IMR-90 (cell line): ENCODE measurements around the gene OXCT2. TPM values are rescaled to one million over a fixed set of nuclear protein-coding genes. Genes with fewer than 3 reads are reported as not detected.

Source experiments
- ATAC-seq: fragments of 200-7000 bp; cut with Tn5 transposase; 2 replicates; pipeline ENCODE4 v1.9.1; 2020; ENCODE audit warnings: low read depth, mild to moderate bottlenecking, moderate library complexity
- BruUV-seq: library from RNA; stranded (reverse); fragments of 400-500 nt; replicated peaks from 2 replicates; lab custom pipeline; 2021; lab: Mats Ljungman, UMichigan
- CTCF ChIA-PET: fragments of 300-600 bp; formaldehyde crosslinking; extraction: SDS; loops from one replicate; lab custom pipeline; 2021; ENCODE audit warnings: antibody characterized with exemption; lab: Yijun Ruan, JAX
- POLR2A ChIA-PET: fragments of 300-600 bp; sonication (Branson Sonifier 250); formaldehyde crosslinking; loops from one replicate; lab custom pipeline; 2022; ENCODE audit warnings: antibody characterized with exemption; ENCODE audit not compliant: unreplicated experiment; lab: Charles Lee
- DNase-seq: peaks from one replicate; pipeline ENCODE4 v3.0.0; 2013
- H2AFZ ChIP-seq: replicated peaks from 2 replicates; pipeline ENCODE3; 2013; ENCODE audit warnings: low read length, mild to moderate bottlenecking; ENCODE audit not compliant: poor library complexity
- H2AK5ac ChIP-seq: 2 replicates; pipeline ENCODE4 v1.6.1; 2013; ENCODE audit warnings: low read depth, low read length, inconsistent platforms
- H2AK9ac ChIP-seq: replicated peaks from 2 replicates; pipeline ENCODE3; 2013; ENCODE audit warnings: mild to moderate bottlenecking, low read depth, low read length, moderate library complexity; ENCODE audit not compliant: poor library complexity
- H2BK120ac ChIP-seq: 2 replicates; pipeline ENCODE4 v1.6.1; 2013; ENCODE audit warnings: low read depth, low read length, inconsistent platforms
- H2BK15ac ChIP-seq: 3 replicates; pipeline ENCODE4 v1.6.1; 2013; ENCODE audit warnings: low read depth, low read length, inconsistent platforms
- H2BK20ac ChIP-seq: 2 replicates; pipeline ENCODE4 v1.6.1; 2013; ENCODE audit warnings: low read depth, mild to moderate bottlenecking, inconsistent platforms, low read length, moderate library complexity
- H2BK5ac ChIP-seq: 2 replicates; pipeline ENCODE4 v1.6.1; 2013; ENCODE audit warnings: mild to moderate bottlenecking, low read depth, low read length, inconsistent platforms; ENCODE audit not compliant: poor library complexity, severe bottlenecking
- H3K14ac ChIP-seq: replicated peaks from 2 replicates; pipeline ENCODE4 v1.6.1; 2013; ENCODE audit warnings: low read depth, low read length, inconsistent platforms
- H3K18ac ChIP-seq: 2 replicates; pipeline ENCODE4 v1.6.1; 2013; ENCODE audit warnings: low read depth, low read length, control low read depth
- H3K23ac ChIP-seq: 2 replicates; pipeline ENCODE4 v1.6.1; 2013; ENCODE audit warnings: low read depth, low read length, inconsistent platforms
- H3K27ac ChIP-seq: 2 replicates; pipeline ENCODE4 v1.5.1; 2013; ENCODE audit warnings: mild to moderate bottlenecking, control low read depth, low read length; ENCODE audit not compliant: insufficient read depth
- H3K27me3 ChIP-seq: 2 replicates; pipeline ENCODE4 v1.6.1; 2013; ENCODE audit warnings: low read length; ENCODE audit not compliant: control insufficient read depth, insufficient read depth
- H3K36me3 ChIP-seq: 2 replicates; pipeline ENCODE4 v1.6.1; 2013; ENCODE audit warnings: low read length, mixed read lengths; ENCODE audit not compliant: control insufficient read depth, insufficient read depth
- H3K4ac ChIP-seq: 2 replicates; pipeline ENCODE4 v1.6.1; 2013; ENCODE audit warnings: low read depth, low read length, inconsistent platforms
- H3K4me1 ChIP-seq: 2 replicates; pipeline ENCODE4 v1.6.1; 2013; ENCODE audit warnings: low read length, mixed read lengths; ENCODE audit not compliant: control insufficient read depth, insufficient read depth
- H3K4me2 ChIP-seq: 2 replicates; pipeline ENCODE4 v1.6.1; 2013; ENCODE audit warnings: low read depth, mild to moderate bottlenecking, control low read depth, low read length, moderate library complexity
- H3K4me3 ChIP-seq: 2 replicates; pipeline ENCODE4 v1.5.1; 2013; ENCODE audit warnings: low read depth, mild to moderate bottlenecking, control low read depth, low read length, moderate library complexity; ENCODE audit not compliant: insufficient read depth
- H3K56ac ChIP-seq: 2 replicates; pipeline ENCODE4 v1.6.1; 2013; ENCODE audit warnings: low read length, inconsistent platforms; ENCODE audit not compliant: insufficient read depth; ENCODE audit errors: extremely low read depth
- H3K79me1 ChIP-seq, 2 experiments: 2 replicates each; pipeline ENCODE4 v1.6.1; 2013; ENCODE audit warnings: low read length in 2 of 2, inconsistent platforms in 1 of 2, low read depth in 1 of 2
- H3K9ac ChIP-seq: 2 replicates; pipeline ENCODE4 v1.6.1; 2013; ENCODE audit warnings: low read depth, low read length, control low read depth
- H3K9me1 ChIP-seq: 2 replicates; pipeline ENCODE4 v1.6.1; 2013; ENCODE audit warnings: low read length, inconsistent platforms; ENCODE audit not compliant: insufficient read depth
- H3K9me3 ChIP-seq: 2 replicates; pipeline ENCODE4 v1.6.1; 2013; ENCODE audit warnings: low read length; ENCODE audit not compliant: control insufficient read depth, insufficient read depth
- H4K20me1 ChIP-seq: 2 replicates; pipeline ENCODE4 v1.6.1; 2013; ENCODE audit warnings: low read length, inconsistent platforms; ENCODE audit not compliant: insufficient read depth
- H4K5ac ChIP-seq: 2 replicates; pipeline ENCODE4 v1.6.1; 2013; ENCODE audit warnings: mild to moderate bottlenecking, low read depth, low read length, control low read depth
- H4K8ac ChIP-seq, 2 experiments: 2 replicates each; pipeline ENCODE4 v1.6.1; 2013; ENCODE audit warnings: low read depth in 2 of 2, low read length in 2 of 2, control low read depth in 1 of 2, inconsistent platforms in 1 of 2
- H4K91ac ChIP-seq: 2 replicates; pipeline ENCODE4 v1.6.1; 2013; ENCODE audit warnings: low read depth, low read length, inconsistent platforms; ENCODE audit not compliant: insufficient read depth
- BHLHE40 ChIP-seq: fragments of 150-350 bp; IDR thresholded peaks from 2 replicates; pipeline ENCODE4 v1.6.1; 2016; ENCODE audit warnings: mild to moderate bottlenecking, low read depth, low read length
- FOS ChIP-seq: fragments of 150-350 bp; IDR thresholded peaks from 2 replicates; pipeline ENCODE4 v1.6.1; 2016; ENCODE audit warnings: low read depth, low read length
- MAFK ChIP-seq: IDR thresholded peaks from 2 replicates; pipeline ENCODE4 v1.6.1; 2012; ENCODE audit warnings: low read depth, low read length, improper control_type of control experiment
- MAZ ChIP-seq: IDR thresholded peaks from 2 replicates; pipeline ENCODE4 v1.6.1; 2012; ENCODE audit warnings: low read depth, mild to moderate bottlenecking, low read length, improper control_type of control experiment, moderate library complexity, borderline replicate concordance
- MXI1 ChIP-seq: IDR thresholded peaks from 2 replicates; pipeline ENCODE4 v1.6.1; 2012; ENCODE audit warnings: low read depth, mild to moderate bottlenecking, low read length, moderate library complexity, borderline replicate concordance
- NFE2L2 ChIP-seq: fragments of 150-350 bp; IDR thresholded peaks from 2 replicates; pipeline ENCODE4 v1.6.1; 2016; ENCODE audit warnings: low read depth, mild to moderate bottlenecking, low read length
- POLR2A ChIP-seq: IDR thresholded peaks from 2 replicates; pipeline ENCODE4 v1.6.1; 2012; ENCODE audit warnings: mild to moderate bottlenecking, low read depth, low read length
- RCOR1 ChIP-seq: IDR thresholded peaks from 2 replicates; pipeline ENCODE4 v1.6.1; 2012; ENCODE audit warnings: mild to moderate bottlenecking, low read length, improper control_type of control experiment; ENCODE audit not compliant: insufficient replicate concordance
- RFX5 ChIP-seq: IDR thresholded peaks from 2 replicates; pipeline ENCODE4 v1.8.0; 2012; ENCODE audit warnings: low read depth, mild to moderate bottlenecking, low read length, moderate library complexity
- SMC3 ChIP-seq: fragments of 150-350 bp; IDR thresholded peaks from 2 replicates; pipeline ENCODE4 v1.6.1; 2016; ENCODE audit warnings: low read depth, mild to moderate bottlenecking, antibody characterized with exemption, low read length, moderate library complexity
- WGBS, 2 experiments: methylation state at CpG; one replicate each; pipeline versions ENCODE4 v1.1.5 to v1.1.7; 2013; ENCODE audit warnings: missing lambda C conversion rate in 2 of 2; ENCODE audit not compliant: insufficient read length in 1 of 2; ENCODE audit errors: extremely low coverage in 2 of 2; 5-methylcytosine and 5-hydroxymethylcytosine counted together
- dilution Hi-C: fragments of 300-500 bp; cut with HindIII; formaldehyde crosslinking; loops from one replicate; pipeline ENCODE4 v1.14.3; 2018; ENCODE audit warnings: low sequenced_read_pairs; ENCODE audit not compliant: unreplicated experiment
- in situ Hi-C: fragments of 300-500 bp; cut with MboI; formaldehyde crosslinking; loops from 3 replicates; pipeline ENCODE4 v1.14.3; 2019; ENCODE audit warnings: low sequenced_read_pairs, inconsistent platforms, mixed read lengths
- intact Hi-C: fragments of 100-400 bp; cut with micrococcal nuclease; formaldehyde crosslinking; loops from 2 replicates; pipeline ENCODE4 v1.10.0; 2022
- polyA plus RNA-seq, 3 experiments: library from polyadenylated mRNA; depleted of rRNA; stranded (reverse); fragments of >200 nt; gene quantifications; 2 replicates each; pipeline ENCODE4 v1.2.3, GENCODE V29; 2012; ENCODE audit warnings: low replicate concordance in 1 of 3
- total RNA-seq: library from RNA; depleted of rRNA; stranded (reverse); fragments of >200 nt; gene quantifications from 2 replicates; pipeline ENCODE4 v1.2.3, GENCODE V29; 2012
- TF ChIP-seq, protein P1 (sequence below): conservative IDR thresholded peaks from 2 replicates; pipeline ENCODE4 v1.5.1; 2012; ENCODE audit warnings: mild to moderate bottlenecking, low read depth, low read length, improper control_type of control experiment
- TF ChIP-seq, protein P2 (sequence below): fragments of 150-350 bp; IDR thresholded peaks from 2 replicates; pipeline ENCODE4 v1.6.1; 2017; ENCODE audit warnings: mild to moderate bottlenecking, antibody characterized with exemption, low read length, low read depth
- TF ChIP-seq, protein P3 (sequence below): fragments of 150-350 bp; IDR thresholded peaks from 2 replicates; pipeline ENCODE4 v1.6.1; 2016; ENCODE audit warnings: low read depth, mild to moderate bottlenecking, low read length, moderate library complexity, borderline replicate concordance

Gene OXCT2
- total and polyA plus RNA-seq, 2 of the 4 experiments (the other 2 are of a cell fraction): 0.18 to 0.22 TPM

DNA sequence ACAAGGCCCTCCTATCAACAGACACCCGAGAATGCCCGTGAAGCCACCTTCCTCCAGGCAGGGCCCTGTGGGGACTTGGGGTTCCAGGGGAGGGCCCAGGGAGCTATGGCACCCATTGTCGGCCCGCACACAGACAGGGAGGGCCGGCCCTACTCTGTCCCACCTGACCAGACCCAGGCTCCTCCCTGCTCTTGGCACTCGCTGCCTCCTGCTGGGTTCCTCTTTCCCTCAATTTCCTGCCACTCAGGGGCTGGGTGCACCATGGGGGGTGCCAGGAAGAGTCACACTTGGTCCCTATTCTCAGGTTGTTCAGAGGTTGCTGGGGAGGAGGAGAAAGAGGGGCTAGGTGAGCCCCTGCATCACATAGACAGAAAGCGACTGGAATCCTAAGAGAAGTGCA is 8.0 kb upstream of the OXCT2 start:
- Histone ChIP-seq H3K4me1 (no peaks in the 10 kb centered on the region), H3K4ac (no peak overlapping the region), H3K79me1 (no peaks in the 10 kb centered on the region), H2BK120ac (no peak overlapping the region), H3K18ac (no peak overlapping the region), H3K9me3 (no peaks in the 10 kb centered on the region), H2AK5ac (no peak overlapping the region), H2BK15ac (no peak overlapping the region), H3K9ac (no peak overlapping the region), H3K27ac (no peak overlapping the region), H3K14ac (no peak overlapping the region), H3K23ac (no peak overlapping the region), H4K8ac (no peak overlapping the region), H3K4me2 (no peak overlapping the region), H3K36me3 (no peaks in the 10 kb centered on the region), H3K9me1 (no peaks in the 10 kb centered on the region), H4K20me1 (no peaks in the 10 kb centered on the region), H2AFZ (no peak overlapping the region), H2BK20ac (no peak overlapping the region), H4K5ac (no peak overlapping the region), H4K91ac (no peak overlapping the region), H2BK5ac (no peak overlapping the region), H3K4me3 (no peak overlapping the region), H3K56ac (no peak overlapping the region), H3K27me3 (peaks cover 46% of the 10 kb centered on the region), H2AK9ac (no peak overlapping the region)
- ChIA-PET CTCF (no interaction called here), POLR2A (no interaction called here)
- WGBS, 2 experiments: no CpG with 5 or more reads among the region's 7 CpGs
- dilution Hi-C loops (no loop called here), in situ Hi-C loops (no loop called here), intact Hi-C loops (no loop called here)
- no TSS peak for BruUV-seq
- TF ChIP-seq MAZ (no peak), FOS (no peak), POLR2A (no peak), MXI1 (no peak), MAFK (no peak), RCOR1 (no peak), NFE2L2 (no peak), SMC3 (no peak), RFX5 (no peak), BHLHE40 (no peak)
- TF ChIP-seq, protein P1, sequence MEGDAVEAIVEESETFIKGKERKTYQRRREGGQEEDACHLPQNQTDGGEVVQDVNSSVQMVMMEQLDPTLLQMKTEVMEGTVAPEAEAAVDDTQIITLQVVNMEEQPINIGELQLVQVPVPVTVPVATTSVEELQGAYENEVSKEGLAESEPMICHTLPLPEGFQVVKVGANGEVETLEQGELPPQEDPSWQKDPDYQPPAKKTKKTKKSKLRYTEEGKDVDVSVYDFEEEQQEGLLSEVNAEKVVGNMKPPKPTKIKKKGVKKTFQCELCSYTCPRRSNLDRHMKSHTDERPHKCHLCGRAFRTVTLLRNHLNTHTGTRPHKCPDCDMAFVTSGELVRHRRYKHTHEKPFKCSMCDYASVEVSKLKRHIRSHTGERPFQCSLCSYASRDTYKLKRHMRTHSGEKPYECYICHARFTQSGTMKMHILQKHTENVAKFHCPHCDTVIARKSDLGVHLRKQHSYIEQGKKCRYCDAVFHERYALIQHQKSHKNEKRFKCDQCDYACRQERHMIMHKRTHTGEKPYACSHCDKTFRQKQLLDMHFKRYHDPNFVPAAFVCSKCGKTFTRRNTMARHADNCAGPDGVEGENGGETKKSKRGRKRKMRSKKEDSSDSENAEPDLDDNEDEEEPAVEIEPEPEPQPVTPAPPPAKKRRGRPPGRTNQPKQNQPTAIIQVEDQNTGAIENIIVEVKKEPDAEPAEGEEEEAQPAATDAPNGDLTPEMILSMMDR: no peak
- TF ChIP-seq, protein P2, sequence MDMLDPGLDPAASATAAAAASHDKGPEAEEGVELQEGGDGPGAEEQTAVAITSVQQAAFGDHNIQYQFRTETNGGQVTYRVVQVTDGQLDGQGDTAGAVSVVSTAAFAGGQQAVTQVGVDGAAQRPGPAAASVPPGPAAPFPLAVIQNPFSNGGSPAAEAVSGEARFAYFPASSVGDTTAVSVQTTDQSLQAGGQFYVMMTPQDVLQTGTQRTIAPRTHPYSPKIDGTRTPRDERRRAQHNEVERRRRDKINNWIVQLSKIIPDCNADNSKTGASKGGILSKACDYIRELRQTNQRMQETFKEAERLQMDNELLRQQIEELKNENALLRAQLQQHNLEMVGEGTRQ: no peak
- TF ChIP-seq, protein P3, sequence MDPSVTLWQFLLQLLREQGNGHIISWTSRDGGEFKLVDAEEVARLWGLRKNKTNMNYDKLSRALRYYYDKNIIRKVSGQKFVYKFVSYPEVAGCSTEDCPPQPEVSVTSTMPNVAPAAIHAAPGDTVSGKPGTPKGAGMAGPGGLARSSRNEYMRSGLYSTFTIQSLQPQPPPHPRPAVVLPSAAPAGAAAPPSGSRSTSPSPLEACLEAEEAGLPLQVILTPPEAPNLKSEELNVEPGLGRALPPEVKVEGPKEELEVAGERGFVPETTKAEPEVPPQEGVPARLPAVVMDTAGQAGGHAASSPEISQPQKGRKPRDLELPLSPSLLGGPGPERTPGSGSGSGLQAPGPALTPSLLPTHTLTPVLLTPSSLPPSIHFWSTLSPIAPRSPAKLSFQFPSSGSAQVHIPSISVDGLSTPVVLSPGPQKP: no peak
- DNase-seq (no peak), ATAC-seq (no peak)
